NCI-H82 (cell line): ENCODE measurements around the gene MYOM1.
"Not testable (repeated sequence)": the region's sequence is repeated elsewhere in the genome, so short reads cannot be mapped to it uniquely, and the experiment has no call there.

ENCODE experiments used
- DNase-seq: peaks from one replicate; lab custom pipeline; 2025; lab: John Stamatoyannopoulos, UW

MYOM1 gene

DNA sequence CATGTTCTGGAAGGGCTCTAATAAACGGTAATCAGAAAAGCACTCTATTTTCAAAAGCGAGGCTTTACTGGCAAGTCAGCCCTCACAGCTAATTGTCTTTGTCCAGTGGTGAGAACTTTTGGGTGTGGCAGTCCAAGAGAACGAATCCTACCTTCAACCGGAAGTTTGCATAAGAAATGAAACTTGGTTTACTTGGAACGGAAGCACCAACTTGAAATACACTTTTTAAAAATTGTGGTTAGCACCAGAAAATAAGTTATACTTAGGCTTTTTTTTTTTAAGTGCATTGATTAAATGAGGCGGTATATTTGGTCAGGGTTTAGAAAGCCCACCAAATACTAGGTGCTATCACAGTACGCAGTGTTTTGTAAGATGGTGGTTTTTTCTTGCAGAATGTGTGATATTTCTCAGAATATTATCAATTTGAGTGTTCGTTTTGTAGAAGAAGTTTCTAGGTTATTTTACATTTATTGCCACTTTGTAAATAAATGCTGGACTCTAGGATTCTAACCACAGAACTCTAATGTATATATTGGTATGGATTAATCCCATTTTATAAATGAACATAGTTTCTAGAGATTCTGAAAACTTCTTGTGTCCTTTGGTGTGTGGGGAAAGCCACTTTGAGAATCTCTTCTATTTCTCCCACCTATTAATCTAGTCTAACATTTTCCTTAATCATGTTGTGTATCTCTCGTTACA is 29.0 kb upstream of the MYOM1 start:
- DNase-seq, result peak; percentile 12

- no peak for DNase-seq
Measured at GRCh38 chr18:3248062-3248657, 28.4 kb upstream of the MYOM1 start.

DNA sequence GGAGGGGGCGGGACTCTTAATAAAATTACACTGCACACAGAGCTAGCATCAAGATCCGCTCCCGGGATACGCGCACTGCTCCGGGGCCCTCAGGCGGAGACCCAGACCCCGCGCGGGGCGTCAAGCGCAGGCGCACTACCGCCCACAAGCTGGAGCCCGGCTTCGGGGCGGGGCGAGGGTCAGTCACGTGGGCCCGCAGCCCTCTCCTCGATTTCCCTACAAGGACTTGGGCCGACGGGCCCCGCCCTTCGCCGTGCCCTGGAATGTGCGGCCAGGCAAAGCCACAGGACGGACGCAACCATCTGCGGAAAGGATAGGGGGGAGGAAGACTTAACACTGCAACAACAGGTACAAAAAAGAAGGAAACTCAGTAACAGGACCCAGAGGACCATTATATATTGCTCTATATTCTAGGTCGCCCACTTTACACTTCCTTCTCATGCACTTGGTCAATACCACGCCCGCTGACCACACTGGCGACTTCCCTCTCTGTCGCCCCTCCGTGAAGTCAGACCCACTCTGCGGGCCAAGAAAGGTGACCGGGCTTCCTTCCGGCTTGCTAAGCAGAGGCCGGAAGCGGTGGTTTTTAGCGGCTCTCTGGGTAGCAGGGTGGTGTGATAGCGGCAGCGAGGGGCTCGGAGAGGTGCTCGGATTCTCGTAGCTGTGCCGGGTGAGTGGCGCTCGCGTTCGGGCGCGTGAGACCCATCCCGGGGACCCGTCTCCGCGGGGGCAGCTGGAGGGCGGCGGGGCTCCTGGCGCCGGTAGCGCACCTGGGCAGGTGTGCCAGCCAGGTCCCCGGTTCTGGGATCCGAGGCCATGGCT is 27.7 kb upstream of the MYOM1 start, which contains the start of gene MYL12A:
Gene MYL12A (plus strand): TSS at position 562 of the 822 bp plus-strand sequence. CDS start 5,447 bp downstream, outside the sequence.
- DNase-seq, result peak; percentile 98

DNA sequence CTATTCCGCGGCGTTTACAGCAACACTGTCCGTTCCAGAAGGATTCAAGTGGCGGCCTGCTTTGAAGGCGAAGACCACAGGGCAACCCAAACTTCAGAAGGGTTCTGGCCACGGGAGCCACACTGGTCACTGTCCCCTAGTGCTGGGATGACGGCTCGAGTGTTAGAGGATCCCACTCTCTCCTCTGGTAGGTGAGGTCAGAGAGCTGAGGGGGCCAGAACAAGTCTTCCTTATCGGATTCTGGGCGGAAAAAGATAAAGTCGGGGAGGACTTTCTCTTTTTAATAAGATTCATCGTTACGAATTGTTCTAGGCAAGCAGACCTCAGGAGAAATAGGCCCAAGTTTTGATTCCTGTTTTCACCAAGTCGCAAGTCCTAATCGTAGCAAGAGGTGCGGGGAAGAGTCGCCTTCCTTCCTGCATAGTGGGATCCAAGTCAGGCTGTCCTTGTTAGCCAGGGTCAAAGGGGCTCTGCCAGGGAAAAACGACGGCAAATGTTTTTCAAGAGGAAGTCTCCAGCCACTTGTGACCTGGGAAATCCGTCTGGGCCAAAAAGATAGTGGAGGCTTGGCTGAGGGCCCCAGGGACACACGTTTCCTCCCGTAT is 27.0 kb upstream of the MYOM1 start:
- DNase-seq, result peak; percentile 48

DNA sequence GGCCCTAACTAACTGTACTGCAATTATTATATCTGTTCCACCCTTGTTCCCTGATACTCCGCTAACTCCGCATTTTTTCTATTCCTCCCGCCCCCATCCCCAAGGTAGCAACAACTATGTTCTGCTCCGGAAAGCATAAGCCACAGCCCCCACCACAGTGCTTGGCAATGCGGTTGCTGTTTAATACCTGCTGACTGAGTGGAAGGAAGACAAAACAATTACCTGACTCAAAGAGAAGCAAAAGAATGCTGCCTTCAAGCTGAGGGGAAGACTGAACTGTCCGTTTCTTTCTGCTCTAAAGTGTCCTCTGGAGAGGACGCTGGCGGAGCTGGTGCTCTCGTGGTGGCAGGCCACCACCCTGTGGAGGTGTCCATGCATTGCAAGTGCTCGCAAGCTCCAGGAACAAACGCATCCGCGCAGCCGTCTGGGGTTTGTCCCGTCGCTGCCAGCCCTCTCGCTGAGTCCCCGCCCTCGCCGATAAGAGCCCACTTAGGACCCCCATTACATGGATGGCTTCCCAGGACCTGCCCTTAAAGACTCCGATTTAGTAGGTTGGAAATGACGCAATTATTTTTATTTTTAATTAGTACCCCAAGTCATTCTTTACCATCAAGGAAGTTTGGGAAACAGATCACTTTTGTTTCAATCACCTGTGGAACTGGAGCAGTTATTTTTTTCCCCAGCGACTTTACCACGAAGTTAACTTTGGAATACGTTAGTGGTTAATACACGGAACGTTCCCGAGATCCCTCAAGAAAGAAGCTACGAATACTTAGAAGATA is 26.3 kb upstream of the MYOM1 start:
- peak; percentile 91 for DNase-seq

DNA sequence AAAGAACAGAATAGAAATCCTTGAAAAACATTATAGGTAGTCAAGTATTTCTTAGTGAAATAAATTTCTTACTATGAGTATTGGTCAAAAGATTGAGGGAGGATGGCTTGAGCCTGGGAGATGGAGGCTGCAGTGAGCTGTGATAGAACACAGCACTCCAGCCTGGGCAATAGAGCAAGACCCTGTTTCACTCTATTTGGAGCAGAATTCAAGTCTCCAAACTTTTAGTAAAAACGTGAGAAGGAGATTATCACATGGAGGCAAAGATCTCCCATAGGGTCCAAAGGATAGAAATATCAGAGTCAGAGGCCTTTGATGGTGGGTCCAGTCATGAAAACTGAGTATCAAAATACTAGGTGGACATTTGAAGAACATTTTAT is 25.4 kb upstream of the MYOM1 start:
- DNase-seq, result no peak

- DNase-seq, result peak; percentile 33
Measured at GRCh38 chr18:3238742-3239141, 19.0 kb upstream of the MYOM1 start.

DNA sequence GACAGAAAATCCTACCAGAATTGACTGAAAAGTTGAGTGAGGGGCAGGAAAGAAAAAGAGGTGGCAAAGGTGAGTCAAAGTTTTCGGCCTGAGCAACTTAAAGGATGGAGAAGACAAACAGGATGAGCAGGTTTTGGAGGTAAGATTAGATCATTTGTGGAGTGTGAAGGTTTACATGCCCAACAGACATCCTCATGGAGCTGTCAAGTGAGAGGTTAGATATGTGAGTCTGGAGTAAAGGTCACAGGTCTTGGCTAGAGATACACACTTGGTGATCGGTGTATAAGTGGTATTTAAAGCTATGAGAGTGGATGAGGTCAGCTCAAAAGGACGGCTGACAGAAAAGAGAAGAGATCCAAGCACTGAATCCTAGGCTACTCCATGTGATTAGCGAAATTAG is 16.7 kb upstream of the MYOM1 start:
- no peak for DNase-seq

GRCh38 chr18:3235846-3236245 is 16.1 kb upstream of the MYOM1 start:
- DNase-seq, result no peak

DNA sequence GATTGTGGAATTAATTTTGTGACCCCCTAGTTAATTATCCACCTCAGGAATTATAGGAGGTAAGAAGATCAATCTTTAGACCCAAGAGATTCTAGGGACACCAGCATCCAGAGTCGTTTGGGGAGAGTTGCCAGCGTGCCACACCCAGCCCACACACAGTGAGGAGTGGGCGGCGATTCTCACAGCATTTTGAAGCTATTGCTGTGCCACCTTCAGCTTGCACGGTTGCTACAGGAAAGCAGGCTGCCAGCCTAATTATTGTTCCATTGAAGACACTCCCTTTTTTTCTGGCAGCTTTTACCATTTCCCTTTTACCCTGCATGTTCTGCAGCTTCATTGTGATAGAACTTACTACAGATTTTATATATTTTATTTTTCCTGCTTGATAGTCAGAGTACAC is 14.7 kb upstream of the MYOM1 start:
- DNase-seq, result peak; percentile 7

GRCh38 chr18:3233433-3234168 is 13.8 kb upstream of the MYOM1 start:
- DNase-seq, result peak; percentile 25

- DNase-seq, result no peak
Measured at GRCh38 chr18:3233004-3233403, 13.2 kb upstream of the MYOM1 start.

- no peak for DNase-seq
Measured at GRCh38 chr18:3230401-3231334, 10.9 kb upstream of the MYOM1 start.

- DNase-seq, result no peak
Measured at GRCh38 chr18:3226048-3226447, 6.3 kb upstream of the MYOM1 start.

GRCh38 chr18:3225588-3225987 is 5.8 kb upstream of the MYOM1 start:
- DNase-seq, result no peak

GRCh38 chr18:3224223-3224622 is 4.5 kb upstream of the MYOM1 start:
- DNase-seq, result no peak

GRCh38 chr18:3223356-3223755 is 3.6 kb upstream of the MYOM1 start:
- peak; percentile 46 for DNase-seq

DNA sequence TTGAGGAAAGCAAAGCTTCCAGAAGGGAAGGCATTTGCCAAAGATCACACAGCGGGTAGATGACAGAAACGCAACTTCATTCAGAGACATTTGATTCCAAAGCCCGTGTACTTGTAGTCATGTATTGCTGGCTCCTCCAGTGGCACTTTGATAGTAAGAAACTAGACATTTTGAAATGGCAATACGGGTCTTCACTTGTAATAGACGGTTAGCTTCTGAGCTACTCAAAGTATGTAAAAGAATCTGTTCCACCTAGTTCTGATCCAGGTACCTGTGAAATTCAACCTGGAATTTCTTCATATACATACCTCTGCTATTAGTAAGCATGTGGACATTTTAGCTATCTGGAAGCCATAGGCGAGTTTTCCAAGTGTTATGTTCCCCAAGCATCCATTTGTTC is 1.7 kb upstream of the MYOM1 start:
- no peak for DNase-seq

DNA sequence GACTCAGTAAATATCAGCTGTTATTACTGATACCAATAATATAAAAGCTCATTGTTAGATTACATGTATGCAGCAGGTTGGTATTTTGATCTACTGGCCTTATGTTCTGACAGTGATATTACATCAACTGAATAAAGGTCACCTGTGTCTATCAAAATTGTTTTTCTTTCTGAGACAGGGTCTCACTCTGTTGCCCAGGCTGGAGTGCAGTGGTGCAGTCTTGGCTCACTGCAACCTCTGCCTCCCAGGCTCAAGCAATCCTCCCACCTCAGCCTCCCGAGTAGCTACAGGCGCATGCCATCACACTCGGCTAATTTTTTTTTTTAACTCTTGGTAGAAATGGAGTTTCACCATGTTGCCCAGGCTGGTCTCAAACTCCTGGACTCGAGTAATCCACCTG is 1.1 kb upstream of the MYOM1 start:
- DNase-seq, result not testable (repeated sequence)

- no peak for DNase-seq
Measured at GRCh38 chr18:3219241-3219630, 532 bp downstream of the MYOM1 start.
